Tibial artery (tissue), 4 donors: Measurements from ENCODE around the gene FAM72B.
"Not testable (repeated sequence)": the region's sequence is repeated elsewhere in the genome, so short reads cannot be mapped to it uniquely, and the experiment has no call there.

ENCODE experiments used
- DNase-seq, 2 donors: peaks; one replicate each; pipeline ENCODE4 v3.0.0-alpha.2; 2019
- H3K27ac ChIP-seq, 2 donors: fragments of 200-600 bp; sonication (generic) in 1 of 2; 1 replicate in 1 of 2; 2 replicates in 1 of 2; pipeline ENCODE4 v1.5.1; 2018 to 2019; ENCODE audit warnings: mild to moderate bottlenecking in 1 of 2
- H3K27me3 ChIP-seq, 2 donors: fragments of 200-600 bp; sonication (generic) in 1 of 2; one replicate each; pipeline versions ENCODE4 v1.5.1 to v1.6.0; 2016 to 2019
- H3K36me3 ChIP-seq, 3 donors: fragments of 200-600 bp; sonication (generic) in 2 of 3; one replicate each; pipeline ENCODE4 v1.5.1; 2016 to 2019; ENCODE audit warnings: mild to moderate bottlenecking in 2 of 3
- H3K4me1 ChIP-seq, 4 donors: fragments of 200-600 bp; sonication (generic) in 2 of 4; 1 replicate in 3 of 4; 2 replicates in 1 of 4; pipeline ENCODE4 v1.5.1; 2016 to 2019
- H3K4me3 ChIP-seq, 2 donors: fragments of 200-600 bp; sonication (generic) in 1 of 2; 1 replicate in 1 of 2; 2 replicates in 1 of 2; pipeline ENCODE4 v1.5.1; 2018 to 2019; ENCODE audit warnings: mild to moderate bottlenecking in 2 of 2
- H3K9me3 ChIP-seq, 3 donors: fragments of 200-600 bp; sonication (generic) in 1 of 3; one replicate each; pipeline ENCODE4 v1.5.1; 2016 to 2019
- intact Hi-C: fragments of 100-400 bp; cut with DNase I; formaldehyde crosslinking; loops from one replicate; pipeline ENCODE4 v1.15.0; 2023; ENCODE audit warnings: low total_unique reads

The FAM72B gene

GRCh38 chr1:121183867-121184266 lies 273 bp downstream of the FAM72B start:
- H3K9me3 ChIP-seq, H3K36me3 ChIP-seq, intact Hi-C loops, H3K27me3 ChIP-seq, H3K27ac ChIP-seq, H3K4me1 ChIP-seq: not testable (repeated sequence)
- peak overlapping the region; percentile 44 for H3K4me3 ChIP-seq
- peak in 1 of 2 donors; percentile 62 for DNase-seq

DNA sequence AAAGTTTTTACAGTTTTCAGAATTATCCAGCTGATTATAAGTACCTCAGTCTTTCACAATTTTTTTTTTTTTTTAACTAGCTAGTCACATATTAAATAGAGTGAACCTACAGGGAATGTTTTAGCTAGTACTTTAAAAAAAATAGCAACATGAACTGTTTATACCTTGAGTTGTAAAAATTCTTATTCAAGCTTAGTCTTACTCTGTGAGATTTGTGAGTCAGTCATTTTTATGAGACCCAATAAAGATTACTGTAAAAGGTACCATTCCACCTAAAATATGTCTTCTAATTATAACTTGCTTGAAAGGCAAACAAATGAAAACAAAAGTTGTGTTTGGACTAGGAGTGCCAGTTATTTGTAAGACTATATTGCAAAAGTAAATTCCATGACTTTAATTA lies 5.9 kb downstream of the FAM72B start:
- H3K4me3 ChIP-seq, H3K27ac ChIP-seq, DNase-seq, H3K36me3 ChIP-seq, H3K4me1 ChIP-seq, intact Hi-C loops, H3K27me3 ChIP-seq, H3K9me3 ChIP-seq: not testable (repeated sequence)

DNA sequence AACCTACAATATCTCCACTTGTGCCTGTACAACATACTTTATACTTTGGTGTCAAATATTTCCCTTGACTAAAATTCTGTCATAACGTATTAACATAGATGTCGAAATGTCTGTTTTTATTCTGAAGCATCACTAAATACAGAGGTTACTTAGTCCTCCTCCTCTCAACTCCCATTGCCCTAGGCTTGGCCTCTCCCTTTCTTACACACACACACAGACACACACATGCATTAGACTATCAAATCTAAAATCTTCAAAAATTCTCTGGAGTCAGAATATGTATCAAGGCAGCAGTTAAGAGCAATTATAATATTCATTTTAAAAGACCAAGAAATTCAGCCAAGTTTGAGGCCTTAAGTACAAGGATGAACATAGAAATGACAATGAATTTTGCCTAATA lies 7.5 kb downstream of the FAM72B start:
- H3K9me3 ChIP-seq, intact Hi-C loops, H3K27ac ChIP-seq: not testable (repeated sequence)

DNA sequence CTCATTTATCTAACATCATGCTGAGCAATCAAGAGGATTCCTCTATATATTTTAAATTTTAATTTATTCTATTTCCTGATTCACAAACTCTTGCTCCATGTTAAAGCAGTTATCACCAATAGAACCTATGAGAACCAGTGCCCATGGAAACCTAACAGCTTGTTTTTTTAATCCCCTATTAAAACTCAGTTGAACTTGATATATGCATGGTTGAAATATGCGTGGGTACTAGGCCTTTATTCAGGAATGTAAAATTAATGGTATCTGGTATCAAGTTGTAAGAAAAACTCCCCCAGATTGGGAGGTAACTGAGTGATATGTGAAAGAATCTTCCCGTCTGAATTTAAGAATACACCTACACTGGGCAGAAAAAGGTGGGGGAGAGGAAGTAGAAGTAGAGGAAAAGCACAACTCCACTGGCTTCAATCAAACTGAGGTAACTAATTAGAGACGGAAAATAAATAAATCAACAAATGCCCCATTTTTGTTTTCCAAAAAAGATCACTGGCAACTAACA lies 15.9 kb downstream of the FAM72B start:
- H3K27me3 ChIP-seq, intact Hi-C loops, H3K4me1 ChIP-seq, H3K9me3 ChIP-seq, H3K27ac ChIP-seq, H3K4me3 ChIP-seq, H3K36me3 ChIP-seq, DNase-seq: not testable (repeated sequence)

More for the DNA sequence above, 7.5 kb downstream of the FAM72B start:
- not testable (repeated sequence) for DNase-seq, H3K4me3 ChIP-seq, H3K36me3 ChIP-seq, H3K27me3 ChIP-seq, H3K4me1 ChIP-seq

DNA sequence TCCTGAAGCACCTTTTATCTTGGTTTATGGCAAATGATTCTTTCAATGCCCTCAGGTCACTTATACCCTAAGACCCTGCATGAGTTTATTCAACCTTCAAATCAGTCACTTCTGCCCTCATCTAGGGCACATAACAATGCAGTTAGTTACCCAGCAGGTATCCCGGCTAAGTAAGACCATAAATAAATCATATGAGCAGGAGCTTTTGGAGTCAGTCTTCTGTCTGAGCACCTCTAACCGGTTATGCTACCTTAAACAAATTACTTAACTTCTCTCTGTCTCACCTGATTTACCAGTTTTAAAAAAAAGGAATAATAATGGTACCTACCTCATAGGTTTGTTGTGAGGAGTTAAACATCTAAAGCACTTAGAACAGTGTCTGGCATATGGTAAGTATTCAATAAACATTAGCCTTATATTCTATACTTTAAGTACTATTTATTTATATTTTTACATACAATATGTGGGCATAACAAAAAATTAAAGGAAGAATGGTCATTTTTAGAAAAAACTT lies 16.9 kb downstream of the FAM72B start:
- DNase-seq, H3K27me3 ChIP-seq, H3K9me3 ChIP-seq, intact Hi-C loops, H3K27ac ChIP-seq, H3K4me1 ChIP-seq, H3K36me3 ChIP-seq, H3K4me3 ChIP-seq: not testable (repeated sequence)

DNA sequence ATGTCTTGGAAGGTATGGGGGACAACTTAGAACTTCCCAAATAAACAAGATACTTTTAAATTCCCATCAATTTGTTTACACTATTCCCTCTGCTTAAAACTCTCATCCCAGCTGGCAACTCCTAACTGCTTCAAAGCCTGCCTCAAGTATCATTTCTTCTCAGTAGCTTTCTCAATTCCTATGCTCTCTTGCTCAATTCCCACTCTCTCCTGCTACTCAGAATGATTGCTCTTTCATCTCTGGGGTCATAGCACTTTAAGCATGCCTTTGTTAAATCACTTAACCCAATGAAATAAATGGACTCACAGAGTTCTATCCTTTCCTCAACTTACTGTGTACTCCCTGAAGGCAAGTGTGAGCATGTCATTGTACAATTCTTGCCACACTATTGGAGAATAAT lies 18.8 kb downstream of the FAM72B start:
- H3K27ac ChIP-seq, H3K36me3 ChIP-seq, H3K27me3 ChIP-seq, DNase-seq, H3K4me1 ChIP-seq, H3K9me3 ChIP-seq, H3K4me3 ChIP-seq, intact Hi-C loops: not testable (repeated sequence)

DNA sequence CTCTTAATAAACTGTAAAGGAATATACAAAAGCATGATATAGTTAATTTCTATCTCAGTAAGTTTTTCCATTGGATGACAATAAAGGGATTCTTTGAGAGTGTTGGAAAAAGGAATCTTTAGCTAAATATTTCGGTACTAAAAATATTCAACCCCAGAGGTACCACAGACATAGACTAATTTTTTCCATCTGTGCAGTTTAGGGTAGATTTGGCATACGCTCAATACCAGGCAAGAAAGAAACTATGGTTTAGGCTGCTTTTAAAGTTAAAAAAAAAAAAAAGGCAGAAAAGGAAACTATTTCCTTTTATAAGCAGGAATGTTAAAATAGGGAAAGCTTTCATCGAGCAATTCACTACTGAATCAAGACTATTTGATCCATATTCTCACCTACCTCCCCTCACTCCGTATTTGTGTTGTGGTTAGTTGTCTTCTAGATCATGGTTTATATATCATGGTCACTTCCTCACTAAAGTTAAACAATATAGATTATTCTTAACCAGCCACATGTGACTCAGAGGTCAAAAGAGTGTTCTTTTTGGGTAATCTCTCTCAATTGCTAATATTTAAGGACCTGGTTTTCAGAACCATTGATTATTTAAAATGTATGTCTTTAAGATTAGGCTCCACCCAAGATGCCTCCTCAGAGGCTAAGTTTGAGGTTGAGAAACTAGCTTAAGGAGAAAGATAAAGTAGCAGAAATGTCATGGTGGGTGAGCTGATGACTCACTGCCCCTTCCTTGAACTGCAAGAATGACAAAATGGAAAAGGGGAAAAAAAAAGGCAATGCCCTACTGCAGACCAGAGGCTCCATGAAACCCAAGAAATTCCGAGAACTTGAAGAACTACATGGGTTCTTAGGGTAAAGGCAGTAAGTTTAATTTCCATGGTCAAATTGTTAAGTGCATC lies 20.0 kb downstream of the FAM72B start:
- H3K27me3 ChIP-seq, H3K36me3 ChIP-seq, DNase-seq, H3K4me3 ChIP-seq, H3K4me1 ChIP-seq, intact Hi-C loops, H3K27ac ChIP-seq, H3K9me3 ChIP-seq: not testable (repeated sequence)

GRCh38 chr1:121161199-121161901 lies 22.8 kb downstream of the FAM72B start:
- H3K4me1 ChIP-seq, H3K4me3 ChIP-seq, H3K36me3 ChIP-seq, H3K9me3 ChIP-seq, H3K27ac ChIP-seq, H3K27me3 ChIP-seq, intact Hi-C loops, DNase-seq: not testable (repeated sequence)

- H3K27me3 ChIP-seq, DNase-seq, H3K27ac ChIP-seq, H3K36me3 ChIP-seq, H3K4me1 ChIP-seq, intact Hi-C loops, H3K4me3 ChIP-seq, H3K9me3 ChIP-seq: not testable (repeated sequence)
These were observed 24.0 kb downstream of the FAM72B start for GRCh38 chr1:121160118-121160517.

DNA sequence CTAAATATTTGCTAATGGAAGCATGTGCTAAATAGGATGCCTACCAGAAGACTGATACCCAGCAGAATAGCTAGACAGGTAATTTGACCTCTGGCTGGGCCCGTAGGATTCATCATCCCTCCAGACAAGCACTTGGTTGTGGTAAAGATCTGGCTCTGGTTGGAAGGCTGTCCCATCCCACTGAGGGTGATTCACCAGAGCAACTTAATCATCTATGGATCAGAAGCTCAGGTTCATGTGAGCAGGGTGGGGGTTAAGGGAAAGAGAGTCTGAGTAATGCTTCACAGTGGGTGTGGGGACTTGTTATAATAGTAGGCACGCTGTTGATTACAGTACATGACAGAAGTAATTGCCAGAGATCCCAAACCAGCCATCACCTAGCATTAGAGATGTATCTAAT lies 26.5 kb downstream of the FAM72B start:
- H3K27ac ChIP-seq, H3K36me3 ChIP-seq, H3K27me3 ChIP-seq, H3K9me3 ChIP-seq, H3K4me1 ChIP-seq, intact Hi-C loops, DNase-seq, H3K4me3 ChIP-seq: not testable (repeated sequence)

GRCh38 chr1:121156958-121157603 lies 27.1 kb downstream of the FAM72B start:
- H3K27me3 ChIP-seq, H3K4me1 ChIP-seq, H3K9me3 ChIP-seq, DNase-seq, intact Hi-C loops, H3K36me3 ChIP-seq, H3K4me3 ChIP-seq, H3K27ac ChIP-seq: not testable (repeated sequence)
